Fibroblast of skin of right biceps (primary cell): ENCODE measurements around the gene ADAMTSL3.
A peak's percentile ranks its signal among the peaks of the same experiment; 100 is the strongest.
"Not testable (repeated sequence)": the region's sequence is repeated elsewhere in the genome, so short reads cannot be mapped to it uniquely, and the experiment has no call there.

Experiments
- DNase-seq: peaks from one replicate; pipeline ENCODE4 v3.0.0-alpha.2; 2013

The ADAMTSL3 gene

GRCh38 chr15:84054544-84054943 is 400.6 kb downstream of the ADAMTSL3 start:
- DNase-seq = not testable (repeated sequence)

- DNase-seq = no peak
Measured at GRCh38 chr15:84057714-84058331, 403.9 kb downstream of the ADAMTSL3 start.

- DNase-seq = not testable (repeated sequence)
Measured at GRCh38 chr15:84063674-84064073, 409.8 kb downstream of the ADAMTSL3 start.

- DNase-seq = not testable (repeated sequence)
Measured at GRCh38 chr15:84068674-84069073, 414.8 kb downstream of the ADAMTSL3 start.

GRCh38 chr15:84078038-84078437 is 424.1 kb downstream of the ADAMTSL3 start:
- DNase-seq = not testable (repeated sequence)

GRCh38 chr15:84079325-84079884 is 425.5 kb downstream of the ADAMTSL3 start:
- DNase-seq = not testable (repeated sequence)

- peak; percentile 32 for DNase-seq
Measured at GRCh38 chr15:84079885-84080777, 426.2 kb downstream of the ADAMTSL3 start.

- DNase-seq = peak; percentile 51
Measured at GRCh38 chr15:84080778-84081084, 426.8 kb downstream of the ADAMTSL3 start.

GRCh38 chr15:84081391-84082168 is 427.7 kb downstream of the ADAMTSL3 start:
- peak; percentile 22 for DNase-seq

- DNase-seq = peak; percentile 22
Measured at GRCh38 chr15:84082739-84083138, 428.8 kb downstream of the ADAMTSL3 start.

- not testable (repeated sequence) for DNase-seq
Measured at GRCh38 chr15:84086071-84086470, 432.1 kb downstream of the ADAMTSL3 start.
